ENCODE data around the gene TRIO.

GRCh38 chr5:14280294-14280854, 137.2 kb downstream of the TRIO start:
- TF ChIP-seq CTCF (IDR thresholded peaks at IDR 0.05): no peak
- no peak for TF ChIP-seq POLR2A (IDR thresholded peaks at IDR 0.05)
